RKO (cell line): ENCODE results near the gene PCDHA3.
"Not testable (repeated sequence)": the region's sequence is repeated elsewhere in the genome, so short reads cannot be mapped to it uniquely, and the experiment has no call there.

Source experiments
- DNase-seq: peaks from one replicate; pipeline ENCODE4 v3.0.0-alpha.2; 2016; ENCODE audit warnings: low spot score

The PCDHA3 gene

GRCh38 chr5:140800816-140801493, at the start of gene PCDHA3:
Gene PCDHA3 (plus strand): TSS chr5:140801057.
- peak; percentile 47 for DNase-seq

DNA sequence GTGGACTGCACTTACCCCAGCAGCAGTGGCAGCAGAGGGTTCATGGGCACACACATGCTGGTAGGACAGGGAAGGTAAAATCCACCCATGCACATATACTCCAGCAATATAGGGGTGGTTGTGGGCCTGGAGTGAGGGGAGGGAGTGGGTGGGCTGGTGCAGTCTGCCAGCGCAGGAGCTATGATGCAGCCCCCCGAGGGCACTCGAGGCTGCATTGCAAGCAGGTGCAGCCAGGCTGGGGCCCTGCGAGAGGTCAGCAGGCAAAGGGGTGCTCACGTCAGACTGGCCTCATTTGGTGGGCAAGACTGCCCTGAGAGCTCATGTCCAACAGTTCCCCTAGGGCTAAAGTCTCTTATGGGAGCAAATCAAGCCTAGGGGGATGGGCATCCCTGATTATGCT, 47.3 kb upstream of the PCDHA3 start:
- no peak for DNase-seq

GRCh38 chr5:140764177-140764973, 36.5 kb upstream of the PCDHA3 start:
- DNase-seq: no peak

- no peak for DNase-seq
Measured at GRCh38 chr5:140767444-140767843, 33.4 kb upstream of the PCDHA3 start.

- no peak for DNase-seq
Measured at GRCh38 chr5:140780512-140780911, 20.3 kb upstream of the PCDHA3 start.

DNA sequence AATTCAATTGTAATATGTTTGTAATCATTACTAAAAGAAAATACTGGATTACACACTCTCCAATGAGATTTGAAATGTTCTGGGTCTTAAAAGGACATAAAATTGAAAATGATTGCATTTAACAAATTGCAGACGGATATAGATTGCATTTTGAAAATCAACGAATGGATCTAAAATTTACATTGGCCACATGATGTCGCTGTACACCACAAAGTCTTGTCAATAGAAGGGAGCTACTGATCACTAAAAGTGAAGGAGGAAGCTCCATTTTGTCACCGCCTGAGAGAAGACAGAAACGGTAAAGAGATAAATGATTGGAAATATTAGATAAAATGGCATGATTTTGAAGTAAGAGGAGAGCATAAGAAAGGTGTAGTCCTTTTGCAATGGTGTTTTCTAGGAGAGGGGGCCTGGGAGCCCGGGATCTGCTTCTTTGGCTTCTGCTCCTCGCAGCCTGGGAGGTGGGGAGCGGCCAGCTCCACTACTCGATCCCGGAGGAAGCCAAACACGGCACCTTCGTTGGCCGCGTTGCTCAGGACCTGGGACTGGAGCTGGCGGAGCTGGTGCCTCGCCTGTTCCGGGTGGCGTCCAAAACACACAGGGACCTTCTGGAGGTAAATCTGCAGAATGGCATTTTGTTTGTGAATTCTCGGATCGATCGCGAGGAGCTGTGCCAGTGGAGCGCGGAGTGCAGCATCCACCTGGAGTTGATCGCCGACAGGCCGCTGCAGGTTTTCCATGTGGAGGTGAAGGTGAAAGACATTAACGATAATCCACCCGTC, 14.8 kb upstream of the PCDHA3 start, which contains the start of gene PCDHA1:
Gene PCDHA1, plus strand, starts transcription at position 236 of the 782 bp plus-strand sequence.
- peak; percentile 57 for DNase-seq

- DNase-seq: not testable (repeated sequence)
Measured at GRCh38 chr5:140787422-140787821, 13.4 kb upstream of the PCDHA3 start.

DNA sequence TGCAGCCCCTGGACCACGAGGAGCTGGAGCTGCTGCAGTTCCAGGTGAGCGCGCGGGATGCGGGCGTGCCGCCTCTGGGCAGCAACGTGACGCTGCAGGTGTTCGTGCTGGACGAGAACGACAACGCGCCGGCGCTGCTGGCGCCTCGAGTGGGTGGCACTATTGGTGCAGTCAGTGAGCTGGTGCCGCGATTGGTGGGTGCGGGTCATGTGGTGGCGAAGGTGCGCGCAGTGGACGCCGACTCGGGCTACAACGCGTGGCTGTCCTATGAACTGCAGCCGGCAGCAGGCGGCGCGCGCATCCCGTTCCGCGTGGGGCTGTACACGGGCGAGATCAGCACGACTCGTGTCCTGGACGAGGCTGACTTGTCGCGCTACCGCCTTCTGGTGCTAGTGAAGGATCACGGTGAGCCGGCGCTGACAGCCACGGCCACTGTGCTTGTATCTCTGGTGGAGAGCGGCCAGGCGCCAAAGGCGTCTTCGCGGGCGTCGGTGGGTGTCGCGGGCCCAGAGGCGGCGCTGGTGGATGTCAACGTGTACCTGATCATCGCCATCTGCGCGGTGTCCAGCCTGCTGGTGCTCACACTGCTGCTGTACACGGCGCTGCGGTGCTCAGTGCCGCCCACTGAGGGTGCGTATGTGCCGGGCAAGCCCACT, 12.9 kb upstream of the PCDHA3 start:
- not testable (repeated sequence) for DNase-seq

DNA sequence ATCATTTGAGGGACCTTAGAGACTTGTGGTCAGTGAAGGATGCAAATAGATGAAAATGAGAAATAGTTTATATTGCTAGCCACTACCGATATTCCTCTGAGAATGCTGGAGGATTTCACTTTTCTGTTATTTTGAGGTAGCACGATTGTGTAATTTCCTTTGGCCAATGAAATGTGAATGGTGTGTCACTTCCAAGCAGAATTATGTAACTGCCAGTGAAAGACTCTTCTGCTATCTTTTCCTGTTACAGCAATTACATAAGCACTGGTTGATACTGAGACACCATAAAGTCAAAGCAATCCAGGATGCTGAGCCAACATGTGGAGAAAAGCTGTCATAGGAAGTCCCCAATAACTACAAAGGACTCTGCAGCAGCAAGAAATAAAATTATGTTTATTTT, 9.8 kb upstream of the PCDHA3 start:
- peak; percentile 30 for DNase-seq

GRCh38 chr5:140794595-140795258, 6.1 kb upstream of the PCDHA3 start, which contains the start of gene PCDHA2:
Gene PCDHA2 (plus strand): TSS chr5:140794852.
- DNase-seq: peak; percentile 9

- DNase-seq: peak; percentile 38
Measured at GRCh38 chr5:140795259-140795641, 5.6 kb upstream of the PCDHA3 start.

DNA sequence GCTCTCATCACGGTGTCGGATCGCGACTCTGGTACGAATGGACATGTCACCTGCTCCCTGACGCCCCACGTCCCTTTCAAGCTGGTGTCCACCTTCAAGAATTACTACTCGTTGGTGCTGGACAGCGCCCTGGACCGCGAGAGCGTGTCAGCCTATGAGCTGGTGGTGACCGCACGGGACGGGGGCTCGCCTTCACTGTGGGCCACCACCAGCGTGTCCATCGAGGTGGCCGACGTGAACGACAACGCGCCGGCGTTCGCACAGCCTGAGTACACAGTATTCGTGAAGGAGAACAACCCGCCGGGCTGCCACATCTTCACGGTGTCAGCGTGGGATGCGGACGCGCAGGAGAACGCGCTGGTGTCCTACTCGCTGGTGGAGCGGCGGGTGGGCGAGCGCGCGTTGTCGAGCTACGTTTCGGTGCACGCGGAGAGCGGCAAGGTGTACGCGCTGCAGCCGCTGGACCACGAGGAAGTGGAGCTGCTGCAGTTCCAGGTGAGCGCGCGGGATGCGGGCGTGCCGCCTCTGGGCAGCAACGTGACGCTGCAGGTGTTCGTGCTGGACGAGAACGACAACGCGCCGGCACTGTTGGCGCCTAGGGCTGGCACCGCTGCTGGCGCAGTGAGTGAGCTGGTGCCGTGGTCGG, 4.7 kb upstream of the PCDHA3 start:
- DNase-seq: not testable (repeated sequence)

DNA sequence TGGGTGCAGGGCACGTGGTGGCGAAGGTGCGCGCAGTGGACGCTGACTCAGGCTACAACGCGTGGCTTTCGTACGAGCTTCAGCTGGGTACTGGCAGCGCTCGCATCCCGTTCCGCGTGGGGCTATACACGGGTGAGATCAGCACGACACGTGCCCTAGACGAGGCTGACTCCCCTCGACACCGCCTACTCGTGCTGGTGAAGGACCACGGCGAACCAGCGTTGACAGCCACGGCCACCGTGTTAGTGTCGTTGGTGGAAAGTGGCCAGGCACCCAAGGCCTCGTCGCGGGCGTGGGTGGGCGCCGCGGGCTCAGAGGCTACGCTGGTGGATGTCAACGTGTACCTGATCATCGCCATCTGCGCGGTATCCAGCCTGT, 4.2 kb upstream of the PCDHA3 start:
- no peak for DNase-seq

DNA sequence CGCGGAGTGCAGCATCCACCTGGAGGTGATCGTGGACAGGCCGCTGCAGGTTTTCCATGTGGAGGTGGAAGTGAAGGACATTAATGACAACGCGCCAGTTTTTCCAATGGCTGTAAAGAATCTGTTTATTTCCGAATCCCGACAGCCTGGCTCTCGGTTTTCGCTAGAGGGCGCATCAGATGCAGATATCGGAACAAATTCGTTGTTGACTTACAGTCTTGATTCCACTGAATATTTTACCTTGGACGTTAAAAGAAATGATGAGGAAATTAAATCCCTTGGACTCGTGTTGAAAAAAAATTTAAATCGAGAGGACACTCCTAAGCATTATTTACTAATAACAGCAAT, 611 bp downstream of the PCDHA3 start:
- no peak for DNase-seq

GRCh38 chr5:140802381-140802780, 1.5 kb downstream of the PCDHA3 start:
- DNase-seq: not testable (repeated sequence)

- DNase-seq: no peak
Measured at GRCh38 chr5:140802781-140803271, 2.0 kb downstream of the PCDHA3 start.

GRCh38 chr5:140806834-140807775, 6.2 kb downstream of the PCDHA3 start, which contains the start of gene PCDHA4:
Gene PCDHA4 (plus strand): TSS chr5:140807068.
- peak; percentile 27 for DNase-seq

DNA sequence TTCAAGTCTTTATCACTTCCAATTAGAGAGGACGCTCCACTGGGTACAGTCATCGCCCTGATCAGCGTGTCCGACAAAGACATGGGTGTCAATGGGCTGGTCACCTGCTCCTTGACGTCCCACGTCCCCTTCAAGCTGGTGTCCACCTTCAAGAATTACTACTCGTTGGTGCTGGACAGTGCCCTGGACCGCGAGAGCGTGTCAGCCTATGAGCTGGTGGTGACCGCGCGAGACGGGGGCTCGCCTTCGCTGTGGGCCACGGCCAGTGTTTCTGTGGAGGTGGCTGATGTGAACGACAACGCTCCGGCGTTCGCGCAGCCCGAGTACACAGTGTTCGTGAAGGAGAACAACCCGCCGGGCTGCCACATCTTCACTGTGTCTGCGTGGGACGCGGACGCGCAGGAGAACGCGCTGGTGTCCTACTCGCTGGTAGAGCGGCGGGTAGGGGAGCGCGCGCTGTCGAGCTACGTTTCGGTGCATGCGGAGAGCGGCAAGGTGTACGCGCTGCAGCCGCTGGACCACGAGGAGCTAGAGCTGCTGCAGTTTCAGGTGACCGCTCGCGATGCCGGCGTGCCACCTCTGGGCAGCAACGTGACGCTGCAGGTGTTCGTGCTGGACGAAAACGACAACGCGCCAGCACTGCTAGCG, 7.5 kb downstream of the PCDHA3 start:
- DNase-seq: not testable (repeated sequence)

DNA sequence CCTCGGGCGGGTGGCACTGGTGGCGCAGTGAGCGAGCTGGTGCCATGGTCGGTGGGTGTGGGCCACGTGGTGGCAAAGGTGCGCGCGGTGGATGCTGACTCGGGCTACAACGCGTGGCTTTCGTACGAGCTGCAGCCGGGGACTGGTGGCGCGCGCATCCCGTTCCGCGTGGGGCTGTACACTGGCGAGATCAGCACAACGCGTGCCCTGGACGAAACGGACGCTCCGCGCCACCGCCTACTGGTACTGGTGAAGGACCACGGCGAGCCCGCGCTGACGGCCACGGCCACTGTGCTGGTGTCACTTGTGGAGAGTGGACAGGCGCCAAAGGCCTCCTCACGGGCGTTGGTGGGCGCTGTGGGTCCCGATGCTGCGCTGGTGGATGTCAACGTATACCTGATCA, 8.0 kb downstream of the PCDHA3 start:
- DNase-seq: no peak
